GOT3 (cell line): ENCODE measurements around the gene FAM13B.
"Not testable (repeated sequence)": the region's sequence is repeated elsewhere in the genome, so short reads cannot be mapped to it uniquely, and the experiment has no call there.

ENCODE experiments used
- DNase-seq: peaks from one replicate; lab custom pipeline; 2025; ENCODE audit warnings: mixed read lengths; lab: John Stamatoyannopoulos, UW

Gene FAM13B

GRCh38 chr5:137960819-137961218 lies 72.1 kb downstream of the FAM13B start:
- no peak for DNase-seq

DNA sequence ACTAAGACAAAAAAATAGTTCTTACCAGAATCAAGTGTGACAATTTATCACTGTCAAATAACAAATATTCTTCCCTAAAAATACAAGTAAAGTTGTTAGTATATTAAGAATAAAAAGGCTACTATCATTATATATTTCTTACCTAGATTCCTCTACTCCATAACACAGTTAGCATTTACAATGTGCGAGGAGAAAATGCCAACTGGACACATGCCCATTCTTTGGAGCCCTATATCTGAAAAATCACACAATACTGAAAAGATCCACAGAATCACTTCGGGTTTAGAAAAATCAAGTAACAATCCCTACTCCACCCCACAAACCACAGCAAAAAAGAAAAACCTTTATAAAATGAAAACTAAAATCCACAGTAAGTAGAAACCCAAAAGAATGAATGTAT lies 72.7 kb downstream of the FAM13B start:
- DNase-seq: no peak

DNA sequence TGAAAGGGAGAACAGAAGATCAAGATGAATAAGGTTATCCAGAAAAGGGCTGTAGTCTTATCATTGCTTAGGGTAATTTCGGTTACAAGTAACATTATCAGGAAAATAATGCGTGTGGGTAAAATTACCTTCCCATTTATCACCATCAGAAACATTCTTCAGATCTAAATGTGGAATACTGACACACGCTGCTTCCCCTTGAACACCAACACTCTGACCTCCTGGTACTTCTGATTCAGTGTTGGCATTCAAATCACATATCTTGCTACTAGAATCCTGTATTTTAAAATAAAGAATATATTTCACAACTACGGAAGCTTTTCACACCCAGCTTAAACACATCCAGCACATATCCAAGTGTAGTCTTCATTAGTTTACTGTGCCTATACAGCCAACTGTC lies 73.4 kb downstream of the FAM13B start:
- no peak for DNase-seq

- no peak for DNase-seq
Observed at GRCh38 chr5:137957948-137958347, 74.9 kb downstream of the FAM13B start.

GRCh38 chr5:137954131-137954879 lies 78.6 kb downstream of the FAM13B start:
- DNase-seq: no peak

DNA sequence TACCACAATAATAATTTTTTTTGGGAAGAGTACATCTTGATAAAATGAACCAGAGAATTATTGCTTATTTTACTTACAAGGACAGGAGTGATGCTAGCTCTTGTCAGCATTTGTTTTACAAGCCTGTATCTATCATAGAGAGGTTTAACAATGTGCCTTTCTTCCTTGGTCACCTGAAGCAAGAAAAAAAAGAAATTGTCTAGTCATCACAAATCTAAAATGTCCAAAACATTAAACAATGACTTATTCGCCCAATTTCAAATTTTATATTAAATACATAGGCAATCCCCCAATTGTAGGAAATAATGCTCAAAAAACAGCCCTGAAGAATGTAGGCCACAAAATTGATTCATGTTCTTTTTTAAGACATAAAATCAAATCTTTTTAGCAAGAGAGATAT lies 87.1 kb downstream of the FAM13B start:
- DNase-seq: no peak

DNA sequence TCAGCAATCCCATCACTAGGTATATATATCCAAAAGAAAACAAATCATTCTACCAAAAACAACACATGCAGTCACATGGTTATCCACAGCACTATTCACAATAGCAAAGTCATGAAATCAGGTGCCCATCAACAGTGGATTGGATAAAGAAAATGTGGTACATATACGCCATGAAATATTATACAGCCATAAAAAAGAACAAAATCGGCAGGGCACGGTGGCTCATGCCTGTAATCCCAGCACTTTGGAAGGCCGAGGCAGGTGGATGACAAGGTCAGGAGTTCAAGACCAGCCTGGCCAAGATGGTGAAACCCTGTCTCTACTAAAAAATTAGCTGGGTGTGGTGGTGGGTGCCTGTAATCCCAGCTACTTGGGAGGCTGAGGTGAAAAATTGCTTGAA lies 88.6 kb downstream of the FAM13B start:
- DNase-seq: not testable (repeated sequence)

- DNase-seq: no peak
Observed at GRCh38 chr5:137939331-137939730, 93.5 kb downstream of the FAM13B start.

DNA sequence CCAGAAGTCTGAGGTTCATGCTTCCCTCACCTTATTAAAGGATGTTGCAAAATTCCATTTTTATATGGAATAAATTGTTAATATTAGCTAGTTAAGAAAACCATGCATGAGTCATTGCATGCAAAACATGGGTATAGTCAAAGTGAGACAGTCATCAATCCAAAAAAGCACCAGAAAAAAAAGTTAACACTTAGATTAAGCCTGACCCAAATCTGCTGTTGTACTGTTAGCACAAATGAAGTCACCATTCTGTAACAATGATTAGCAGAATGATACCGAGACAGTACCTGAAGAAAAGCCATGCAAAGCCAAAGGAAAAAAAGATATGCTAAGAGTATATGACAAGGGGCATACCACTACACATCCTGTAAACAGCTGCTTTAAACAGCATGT lies 94.1 kb downstream of the FAM13B start:
- no peak for DNase-seq

DNA sequence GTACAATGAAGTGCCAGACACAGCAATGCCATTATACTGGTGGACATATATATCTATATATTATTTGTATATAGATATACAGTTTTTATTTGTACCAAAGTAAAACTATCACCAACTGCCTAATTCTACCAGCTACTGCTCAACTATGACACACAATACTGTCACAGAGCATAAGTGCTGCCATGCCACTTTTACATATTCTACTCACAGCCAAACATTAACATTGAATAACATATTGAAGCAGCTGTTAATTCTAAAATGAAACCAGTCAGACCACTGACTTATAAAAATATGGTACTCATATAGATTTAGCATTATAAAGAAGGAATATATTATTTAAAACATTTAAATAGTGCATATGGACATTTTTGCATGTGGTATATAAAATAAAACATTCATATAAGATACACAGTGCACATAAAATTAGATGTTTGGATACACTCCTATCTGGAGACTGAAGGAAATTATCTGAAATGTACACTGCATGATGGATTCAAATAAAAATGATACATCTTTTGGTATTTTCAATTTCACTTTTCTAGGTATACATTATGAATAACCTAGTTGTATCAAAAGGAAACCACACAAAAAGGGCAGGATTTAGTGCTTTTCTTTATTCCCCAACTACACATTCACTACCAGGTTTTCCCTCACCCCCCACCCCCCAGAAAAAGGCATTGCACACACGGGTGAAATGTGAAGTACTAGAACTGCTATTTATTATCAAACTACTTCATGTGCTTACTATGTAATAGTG lies 94.7 kb downstream of the FAM13B start:
- DNase-seq: no peak

DNA sequence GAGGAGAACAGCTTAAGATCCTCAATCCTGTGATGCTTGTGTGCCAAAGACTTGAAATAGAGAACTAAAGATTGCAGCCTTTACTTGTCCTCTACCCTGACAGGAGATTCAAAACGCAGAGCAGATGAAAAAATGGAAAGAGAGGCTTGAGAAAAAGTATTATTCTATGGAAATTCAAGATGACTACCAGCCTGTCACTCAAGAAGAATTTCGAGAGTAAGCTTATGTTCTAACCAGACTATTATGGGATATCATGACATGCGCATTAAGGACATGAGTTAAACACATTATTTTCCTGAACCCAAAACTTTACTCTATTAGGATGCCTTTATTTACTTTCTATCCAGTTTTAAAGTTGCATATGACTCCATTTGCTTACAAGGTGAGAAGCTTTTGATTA lies 97.2 kb downstream of the FAM13B start:
- DNase-seq: no peak

DNA sequence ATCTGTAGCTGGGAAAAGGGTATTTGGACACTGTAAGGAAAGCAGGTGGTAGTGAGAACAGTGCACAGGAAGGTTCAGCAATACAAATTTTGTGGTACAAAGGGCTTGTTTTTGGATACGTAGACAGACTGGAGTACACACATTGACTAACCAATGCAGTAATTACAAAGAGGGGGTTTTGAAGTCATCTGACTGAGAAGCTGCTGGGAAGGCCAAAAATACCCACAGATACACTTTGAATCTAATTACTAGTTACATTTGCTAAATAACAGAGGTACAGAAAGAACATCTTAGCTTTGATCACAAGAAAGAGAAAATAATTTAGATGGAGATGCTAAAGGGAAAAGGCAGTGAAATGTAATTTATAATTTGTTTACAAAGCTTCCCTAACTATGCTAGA lies 97.7 kb downstream of the FAM13B start:
- no peak for DNase-seq

- no peak for DNase-seq
Observed at GRCh38 chr5:137933491-137933911, 99.4 kb downstream of the FAM13B start.

DNA sequence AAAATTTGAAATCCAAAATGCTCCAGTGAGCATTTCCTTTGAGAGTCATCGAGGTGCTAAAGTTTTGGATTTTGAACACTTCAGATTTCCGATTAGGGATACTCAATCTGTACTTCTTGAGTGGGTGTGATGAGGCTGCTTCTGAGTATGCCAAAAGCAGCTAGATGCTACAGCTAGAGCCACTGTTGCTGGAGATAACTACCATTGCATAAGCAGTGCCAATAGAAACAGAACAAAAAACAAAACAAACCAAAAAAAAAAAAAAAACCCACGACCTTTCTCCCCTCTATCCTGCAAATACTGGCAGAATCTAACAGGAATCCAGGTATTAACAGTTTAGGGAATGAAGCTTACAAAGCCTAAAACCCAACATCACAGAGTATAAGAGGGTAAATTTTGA lies 100.1 kb downstream of the FAM13B start:
- DNase-seq: no peak

DNA sequence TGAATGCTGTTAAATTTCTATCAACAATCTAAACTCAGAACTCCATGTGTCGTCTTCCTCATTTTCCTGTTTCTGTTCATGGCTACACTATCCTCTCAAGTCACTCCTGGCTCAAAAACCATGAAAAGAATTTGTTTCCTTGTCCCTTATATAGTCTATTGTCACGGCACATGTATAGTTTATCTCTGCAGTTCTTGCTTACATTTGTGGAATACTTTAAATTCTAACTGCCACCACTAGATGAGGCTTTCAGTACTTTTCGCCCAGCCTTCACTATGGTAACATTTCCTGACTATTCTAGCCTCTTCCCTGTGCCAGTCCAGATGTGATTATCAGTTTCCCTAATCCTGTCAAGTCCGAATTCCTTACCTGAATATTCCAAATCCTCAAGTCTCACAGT lies 109.0 kb downstream of the FAM13B start:
- DNase-seq: no peak

- DNase-seq: no peak
Observed at GRCh38 chr5:137921931-137922330, 110.9 kb downstream of the FAM13B start.

DNA sequence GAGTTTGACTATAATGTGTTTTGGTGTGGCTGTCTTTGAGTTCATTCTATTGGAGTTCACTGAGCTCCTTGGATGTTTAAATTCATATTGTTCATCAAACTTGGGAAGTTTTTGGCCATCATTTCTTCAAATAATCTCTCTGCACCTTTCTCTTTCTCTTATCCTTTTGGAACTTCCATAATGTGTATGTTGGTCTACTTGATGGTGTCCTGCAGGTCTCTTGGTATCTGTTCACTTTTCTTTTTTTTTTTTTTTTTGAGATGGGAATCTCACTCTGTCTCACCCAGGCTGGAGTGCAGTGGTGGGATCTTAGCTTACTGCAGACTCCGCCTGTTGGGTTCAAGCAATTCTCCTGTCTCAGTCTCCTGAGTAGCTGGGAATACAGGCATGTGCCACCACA lies 116.0 kb downstream of the FAM13B start:
- no peak for DNase-seq

DNA sequence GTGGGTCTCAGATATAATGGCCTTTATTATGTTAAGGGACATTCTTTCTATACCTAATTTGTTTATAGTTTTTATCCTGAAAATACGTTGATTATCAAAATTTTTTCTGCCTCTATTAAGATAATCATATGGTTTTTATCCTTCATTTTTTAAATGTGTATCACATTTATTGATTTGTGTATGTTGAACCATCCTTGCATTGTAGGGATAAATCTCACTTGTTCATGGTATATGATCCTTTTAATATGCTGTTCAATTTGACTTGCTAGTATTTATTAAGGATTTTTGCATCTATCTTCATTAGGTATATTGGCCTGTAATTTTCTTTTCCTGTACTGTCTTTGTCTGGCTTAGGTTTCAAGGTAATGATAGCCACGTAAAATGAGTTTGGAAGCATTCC lies 118.1 kb downstream of the FAM13B start:
- no peak for DNase-seq

DNA sequence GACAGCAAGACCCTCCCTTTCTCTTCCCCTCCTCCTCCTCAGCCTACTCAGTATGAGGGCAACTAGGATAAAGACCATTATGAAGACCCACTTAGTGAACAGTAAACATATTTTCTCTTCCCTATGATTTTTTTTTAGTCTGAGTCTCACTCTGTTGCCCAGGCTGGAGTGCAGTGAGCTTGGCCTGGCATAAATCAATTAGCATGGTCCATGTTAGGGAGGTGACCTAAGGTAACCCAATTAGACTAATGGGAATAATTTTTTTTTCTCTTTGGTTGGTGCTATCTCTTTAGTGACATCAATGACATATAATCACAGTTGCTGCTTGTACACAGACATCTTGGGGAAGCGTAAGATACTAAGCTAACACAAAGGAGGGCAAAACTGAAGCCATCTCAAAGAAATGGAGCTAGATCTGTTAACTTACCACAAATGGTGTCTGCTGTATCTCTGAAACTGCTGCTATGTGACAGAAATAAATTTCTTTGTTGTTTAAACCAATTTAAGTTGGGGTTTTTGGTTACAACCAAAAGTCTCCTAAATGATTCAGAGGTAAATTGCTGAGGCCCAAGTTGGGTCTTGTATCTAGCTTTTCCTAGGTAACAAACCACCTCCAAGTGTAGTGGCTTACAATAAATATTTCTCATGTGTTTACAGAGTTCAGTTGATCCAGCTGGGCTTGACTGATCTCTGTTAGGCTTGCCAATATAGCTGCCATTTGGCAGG lies 130.3 kb downstream of the FAM13B start:
- no peak for DNase-seq

DNA sequence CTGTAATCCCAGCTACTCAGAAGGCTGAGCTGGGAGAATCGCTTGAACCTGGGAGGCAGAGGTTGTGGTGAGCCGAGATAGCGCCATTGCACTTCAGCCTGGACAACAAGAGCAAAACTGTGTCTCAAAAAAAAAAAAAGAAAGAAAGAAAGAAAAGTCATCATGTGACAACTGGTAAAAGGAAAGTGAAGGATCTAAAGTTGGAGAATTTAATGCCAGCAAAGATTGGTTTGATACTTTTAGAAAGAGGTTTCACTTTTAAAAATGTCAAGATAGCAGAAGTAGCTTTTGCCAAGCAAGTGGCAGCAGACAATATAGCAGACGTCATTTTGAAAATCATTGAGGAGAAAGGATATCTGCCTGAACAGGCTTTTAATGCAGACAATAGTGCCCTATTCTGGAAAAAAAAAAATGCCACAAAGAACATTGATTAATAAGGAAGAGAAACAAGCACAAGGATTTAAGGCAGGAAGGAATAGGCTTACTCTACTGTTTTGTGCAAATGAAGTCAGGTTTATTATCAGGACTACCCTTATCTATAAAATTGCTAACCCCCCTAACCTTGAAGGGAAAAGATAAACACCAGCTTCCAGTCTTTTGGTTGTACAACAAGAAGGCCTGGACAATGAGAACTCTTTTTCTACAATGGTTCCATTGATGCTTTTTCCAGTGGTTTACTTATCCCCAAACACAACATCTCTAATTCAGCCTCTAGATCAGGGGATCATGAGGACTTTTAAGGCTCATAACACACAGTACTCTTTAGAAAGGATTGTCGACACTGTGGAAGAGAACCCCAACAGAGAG lies 131.7 kb downstream of the FAM13B start:
- DNase-seq: no peak

DNA sequence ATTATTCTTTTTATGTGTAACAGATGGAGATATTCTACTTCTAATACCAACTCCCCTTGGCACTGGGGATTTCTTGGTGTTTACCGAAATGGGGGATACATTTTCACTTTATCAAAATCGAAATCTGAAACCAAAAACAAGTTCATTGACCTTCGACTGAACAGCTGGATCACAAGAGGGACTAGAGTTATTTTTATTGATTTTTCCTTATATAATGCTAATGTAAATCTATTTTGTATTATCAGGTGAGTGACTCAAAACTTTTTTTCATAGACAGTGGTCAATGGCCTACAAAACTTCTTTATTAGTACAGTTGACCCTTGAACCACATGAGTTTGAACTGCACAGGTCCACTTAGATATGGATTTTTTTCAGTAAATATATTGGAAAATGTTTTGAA lies 133.4 kb downstream of the FAM13B start:
- no peak for DNase-seq

GRCh38 chr5:137896560-137896959 lies 136.3 kb downstream of the FAM13B start:
- no peak for DNase-seq
